GM19240 (cell line): ENCODE data around the gene TACC2.
A peak's percentile ranks its signal among the peaks of the same experiment; 100 is the strongest.
"Not testable (repeated sequence)": the region's sequence is repeated elsewhere in the genome, so short reads cannot be mapped to it uniquely, and the experiment has no call there.

Source experiments
- DNase-seq: peaks from one replicate; pipeline ENCODE4 v3.0.0; 2011; ENCODE audit warnings: low spot score; ENCODE audit not compliant: insufficient read length

TACC2 gene

DNA sequence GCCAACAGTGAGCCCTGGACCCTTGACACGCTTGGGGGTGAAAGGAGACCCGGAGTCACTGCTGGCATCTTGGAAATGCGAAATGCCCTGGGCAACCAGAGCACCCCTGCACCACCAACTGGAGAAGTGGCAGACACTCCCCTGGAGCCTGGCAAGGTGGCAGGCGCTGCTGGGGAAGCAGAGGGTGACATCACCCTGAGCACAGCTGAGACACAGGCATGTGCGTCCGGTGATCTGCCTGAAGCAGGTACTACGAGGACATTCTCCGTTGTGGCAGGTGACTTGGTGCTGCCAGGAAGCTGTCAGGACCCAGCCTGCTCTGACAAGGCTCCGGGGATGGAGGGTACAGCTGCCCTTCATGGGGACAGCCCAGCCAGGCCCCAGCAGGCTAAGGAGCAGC lies 98.5 kb downstream of the TACC2 start:
- DNase-seq: no peak

DNA sequence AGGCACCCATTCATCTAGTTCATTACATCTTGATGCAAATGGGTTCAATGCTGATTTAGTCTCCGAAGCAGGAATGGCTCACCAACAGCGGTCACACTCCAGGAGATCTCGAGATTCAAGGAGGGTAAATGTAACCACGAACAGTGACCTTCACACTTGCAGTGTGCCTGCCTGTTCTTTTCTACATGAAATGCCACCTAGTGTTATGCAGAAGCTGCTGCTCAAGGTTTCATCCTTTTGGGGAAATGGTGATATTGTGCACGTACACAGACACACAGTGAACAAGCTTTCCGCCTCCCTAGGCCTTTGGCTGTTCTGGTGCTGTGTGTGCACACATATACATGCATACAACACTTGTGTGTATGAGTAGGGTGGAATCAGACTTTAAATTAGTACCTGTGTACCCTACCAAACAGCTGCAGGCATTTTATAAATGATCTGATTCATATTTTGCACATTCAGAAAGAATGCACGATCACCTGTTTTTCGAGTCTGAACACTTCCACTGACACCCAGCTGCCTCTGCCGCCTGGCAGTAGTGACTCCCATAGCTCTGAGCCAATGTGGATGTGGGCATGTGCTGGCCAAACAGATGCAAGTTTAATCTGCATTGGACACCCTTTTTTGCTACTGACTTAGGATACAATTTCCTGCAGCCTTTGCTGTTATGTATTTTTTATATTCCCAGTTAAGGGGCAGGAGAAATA lies 100.5 kb downstream of the TACC2 start:
- no peak for DNase-seq

DNA sequence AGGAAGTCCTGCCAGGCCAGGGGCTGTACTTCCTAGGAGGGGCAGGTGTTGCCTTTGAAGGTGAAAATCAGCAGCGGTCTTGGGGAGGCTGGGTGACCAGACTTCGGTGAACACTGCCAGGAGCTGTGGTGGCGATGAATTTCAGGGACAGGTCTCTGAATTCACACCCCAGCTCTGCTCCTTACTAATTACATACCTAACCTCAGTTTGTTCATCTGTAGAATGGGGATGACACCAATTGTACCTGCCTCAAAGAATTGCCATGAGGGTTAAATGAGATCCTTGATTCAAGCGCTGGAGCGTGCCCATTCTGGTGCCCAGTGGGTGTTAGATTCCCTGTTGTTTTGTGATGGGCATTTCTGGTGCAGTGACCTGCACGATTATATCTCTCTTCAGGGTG lies 102.8 kb downstream of the TACC2 start:
- DNase-seq: no peak

DNA sequence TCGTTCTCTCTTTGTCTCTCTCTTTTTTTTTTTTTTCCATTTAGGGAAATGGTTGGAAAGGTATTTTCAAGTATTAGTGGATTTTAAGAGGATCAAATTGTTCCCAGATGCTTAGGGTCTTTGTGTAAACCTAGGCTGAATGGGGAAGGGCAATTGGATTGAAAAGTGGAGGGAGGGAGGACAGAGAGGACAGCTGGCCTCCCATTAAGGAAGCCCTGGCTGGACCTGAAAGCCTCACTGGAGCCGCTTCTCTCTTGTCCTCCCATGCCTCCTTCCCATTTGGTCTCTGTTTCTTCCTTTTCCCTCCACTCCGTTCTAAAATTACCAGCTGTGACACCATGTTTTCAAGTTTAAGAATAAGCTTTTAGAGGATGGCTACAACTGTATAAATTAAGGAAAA lies 104.1 kb downstream of the TACC2 start:
- DNase-seq: no peak

DNA sequence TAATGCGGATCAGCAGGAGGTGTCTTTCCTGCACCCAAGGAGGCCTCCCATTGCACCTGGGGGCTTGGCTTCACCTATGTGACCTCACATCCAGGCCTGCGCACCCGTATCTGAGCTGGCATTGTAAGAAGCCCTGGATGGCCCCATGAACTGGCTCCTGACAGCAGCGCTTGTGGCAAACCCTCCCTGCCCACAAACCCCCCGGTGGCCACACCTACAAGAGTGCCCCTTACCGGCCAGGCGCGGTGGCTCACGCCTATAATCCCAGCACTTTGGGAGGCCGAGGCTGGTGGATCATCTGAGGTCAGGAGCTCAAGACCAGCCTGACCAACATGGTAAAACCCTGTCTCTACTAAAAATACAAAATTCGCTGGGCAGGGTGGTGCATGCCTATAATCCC lies 107.2 kb downstream of the TACC2 start:
- not testable (repeated sequence) for DNase-seq

DNA sequence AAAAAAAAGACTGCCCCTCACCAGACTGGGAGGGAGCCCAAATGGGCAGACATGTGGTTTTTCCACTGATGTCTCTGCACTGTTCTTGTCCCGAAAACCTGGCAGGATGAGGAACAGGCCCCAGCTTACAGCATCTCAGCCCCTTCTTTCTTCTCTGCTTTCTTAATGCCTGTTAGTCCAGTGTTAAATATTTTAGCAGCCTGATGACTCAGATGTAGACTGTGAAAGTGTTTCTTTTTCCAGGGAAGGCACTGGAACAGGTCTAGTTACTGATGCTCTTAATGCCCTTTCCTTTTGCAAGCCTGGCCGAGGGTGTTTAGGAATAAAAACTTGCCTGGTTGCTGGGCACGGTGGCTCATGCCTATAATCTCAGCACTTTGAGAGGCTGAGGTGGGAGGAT lies 107.7 kb downstream of the TACC2 start:
- no peak for DNase-seq

DNA sequence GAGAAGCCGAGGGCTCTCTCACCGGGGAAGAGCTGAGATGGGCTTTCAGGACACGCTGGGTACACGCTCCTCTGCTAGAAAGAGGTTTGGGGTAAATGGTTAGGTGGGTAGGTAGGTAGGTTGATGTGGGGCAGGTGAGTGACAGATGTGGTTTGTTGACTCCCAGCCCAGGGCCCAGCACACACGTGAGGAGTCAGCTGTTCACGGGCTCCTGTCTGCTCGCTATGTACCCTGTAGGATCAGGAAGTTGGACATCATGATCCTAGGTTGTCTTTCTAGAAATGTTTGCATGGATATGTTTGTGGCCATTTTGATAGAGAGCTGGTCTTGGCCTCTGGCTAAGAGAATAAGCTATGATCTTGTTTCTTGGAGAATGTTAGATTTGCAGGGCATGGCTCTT lies 109.0 kb downstream of the TACC2 start:
- DNase-seq: no peak

DNA sequence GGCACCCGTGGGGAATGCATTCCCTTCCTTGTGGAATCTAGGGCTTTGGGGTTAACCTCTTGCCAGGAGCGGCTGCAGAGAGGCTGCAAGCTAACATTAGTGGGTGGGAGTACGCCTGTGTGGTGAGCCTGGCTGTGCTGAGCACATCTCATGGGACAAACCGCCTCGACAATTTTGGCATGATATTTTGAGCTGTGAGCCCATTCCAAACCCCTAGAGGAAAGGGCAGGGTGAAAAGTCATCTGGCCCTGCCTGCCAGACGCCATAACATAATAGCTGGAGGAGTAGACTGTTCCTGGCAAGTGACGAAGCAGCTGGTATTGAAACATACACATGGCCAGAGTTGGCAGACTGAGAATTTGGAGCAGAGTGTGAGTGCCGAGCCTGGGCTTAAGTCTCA lies 110.0 kb downstream of the TACC2 start:
- no peak for DNase-seq

DNA sequence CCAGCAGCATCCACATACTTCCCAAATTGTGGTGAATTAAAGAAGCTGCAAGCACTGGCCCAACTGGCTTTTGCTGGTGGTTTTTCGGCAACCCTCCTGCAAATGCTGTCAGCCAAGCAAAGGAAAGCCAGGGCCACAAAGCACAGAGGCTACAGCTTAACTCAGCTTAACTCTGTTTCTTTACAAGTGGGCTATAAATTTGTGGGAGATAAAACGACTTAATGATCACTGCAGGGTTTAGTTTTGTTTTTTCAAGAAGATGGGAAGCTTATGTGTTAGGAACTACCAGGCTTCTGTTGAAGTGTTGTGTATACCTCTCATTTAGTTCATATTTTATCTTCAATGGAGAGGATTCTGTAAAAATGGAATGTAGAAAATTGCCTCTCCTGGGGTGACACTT lies 110.6 kb downstream of the TACC2 start:
- no peak for DNase-seq

DNA sequence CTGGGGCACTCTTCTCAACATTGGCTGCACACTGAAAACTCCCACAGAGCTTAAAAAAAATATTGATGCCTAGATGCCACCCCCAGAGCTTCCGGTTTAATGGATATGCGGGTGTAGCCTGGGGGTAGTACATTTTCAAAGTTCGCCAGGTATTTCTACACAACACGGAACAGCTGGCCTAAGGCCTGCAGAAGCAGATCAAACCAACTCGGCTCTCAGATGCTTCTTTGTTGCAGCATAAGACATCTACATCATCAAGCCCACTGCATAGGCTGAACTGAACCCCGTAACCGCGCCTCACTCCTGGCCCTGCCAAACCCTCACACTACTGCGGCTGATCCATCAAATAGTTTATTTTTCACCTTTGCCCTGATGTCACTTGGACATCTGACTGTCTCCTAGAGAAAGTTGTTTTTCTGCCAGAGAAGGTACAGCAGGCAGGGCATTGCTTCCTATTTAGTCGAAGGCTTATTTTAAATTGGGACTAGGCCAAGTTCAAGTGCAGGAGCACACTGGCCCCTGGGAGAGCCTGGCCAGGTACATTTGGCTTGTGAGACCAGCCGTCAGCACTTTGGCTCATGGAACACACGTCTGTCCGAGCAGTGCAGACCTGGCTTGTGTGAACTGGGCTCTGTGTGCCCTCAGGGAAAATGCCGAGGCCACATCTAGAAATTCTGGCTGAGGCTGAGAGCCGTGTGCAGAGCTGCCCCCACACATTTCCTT lies 113.3 kb downstream of the TACC2 start:
- no peak for DNase-seq

DNA sequence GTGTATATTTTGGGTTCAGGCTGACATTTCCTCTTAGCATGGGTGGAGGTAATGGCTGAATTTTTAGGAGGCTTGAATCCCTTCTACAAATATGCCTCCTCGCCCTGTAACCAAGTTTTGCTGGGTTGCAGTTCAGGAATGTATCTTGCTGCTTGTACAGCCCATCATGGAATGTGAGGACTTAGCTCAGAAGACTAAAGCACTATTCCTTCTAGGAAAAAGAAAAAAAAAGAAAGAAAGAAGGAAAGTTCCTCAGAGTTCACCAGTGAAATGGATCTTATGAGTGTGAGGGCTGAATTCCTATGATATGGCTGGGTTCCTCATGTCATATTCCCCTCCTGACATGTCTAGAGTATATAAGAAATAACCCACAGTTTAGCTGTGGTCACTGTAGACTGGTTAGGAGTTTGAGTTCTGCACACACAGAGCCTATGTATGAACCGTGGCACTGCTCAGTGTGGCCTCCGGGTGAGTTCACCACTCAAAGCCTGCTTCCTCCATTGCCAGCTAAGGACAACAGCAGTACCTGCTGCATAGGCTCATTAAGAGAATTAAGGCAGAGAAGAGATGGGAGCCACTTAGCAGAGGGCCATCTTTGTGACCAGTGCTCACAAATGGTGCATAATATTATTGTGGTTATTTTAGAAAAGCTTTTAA lies 114.0 kb downstream of the TACC2 start:
- DNase-seq: no peak

DNA sequence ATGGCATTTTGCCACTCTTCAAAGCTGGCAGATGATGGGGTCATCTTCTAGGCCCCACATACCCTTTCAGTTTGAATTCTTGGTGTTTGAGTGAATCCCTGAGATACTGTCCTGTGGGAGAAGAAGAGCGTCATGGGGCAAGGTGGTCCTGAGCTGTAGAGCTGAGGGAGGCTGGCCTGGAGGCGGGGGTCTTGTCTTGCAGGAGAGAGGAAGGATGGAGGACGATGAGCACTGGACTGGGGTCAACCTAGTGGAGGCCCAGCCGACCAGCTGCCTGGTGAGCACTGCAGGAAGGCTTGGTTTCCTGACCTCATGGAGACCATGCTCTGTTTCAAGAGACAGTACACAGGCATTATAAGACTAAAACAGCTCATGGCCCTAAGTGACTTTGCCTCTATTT lies 114.6 kb downstream of the TACC2 start:
- no peak for DNase-seq

DNA sequence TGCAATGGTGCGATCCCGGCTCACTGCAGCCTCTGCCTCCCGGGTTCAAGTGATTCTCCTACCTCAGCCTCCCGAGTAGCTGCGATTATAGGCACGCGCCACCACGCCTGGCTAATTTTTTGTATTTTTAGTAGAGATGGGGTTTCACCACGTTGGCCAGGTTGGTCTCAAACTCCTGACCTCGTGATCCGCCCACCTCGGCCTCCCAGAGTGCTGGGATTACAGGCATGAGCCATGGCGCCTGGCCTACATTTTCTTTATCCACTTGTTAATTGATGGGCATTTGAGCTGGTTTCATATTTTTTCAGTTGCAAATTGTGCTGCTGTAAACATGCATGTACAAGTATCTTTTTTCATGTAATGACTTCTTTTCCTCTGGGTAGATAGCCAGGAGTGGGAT lies 119.8 kb downstream of the TACC2 start:
- not testable (repeated sequence) for DNase-seq

DNA sequence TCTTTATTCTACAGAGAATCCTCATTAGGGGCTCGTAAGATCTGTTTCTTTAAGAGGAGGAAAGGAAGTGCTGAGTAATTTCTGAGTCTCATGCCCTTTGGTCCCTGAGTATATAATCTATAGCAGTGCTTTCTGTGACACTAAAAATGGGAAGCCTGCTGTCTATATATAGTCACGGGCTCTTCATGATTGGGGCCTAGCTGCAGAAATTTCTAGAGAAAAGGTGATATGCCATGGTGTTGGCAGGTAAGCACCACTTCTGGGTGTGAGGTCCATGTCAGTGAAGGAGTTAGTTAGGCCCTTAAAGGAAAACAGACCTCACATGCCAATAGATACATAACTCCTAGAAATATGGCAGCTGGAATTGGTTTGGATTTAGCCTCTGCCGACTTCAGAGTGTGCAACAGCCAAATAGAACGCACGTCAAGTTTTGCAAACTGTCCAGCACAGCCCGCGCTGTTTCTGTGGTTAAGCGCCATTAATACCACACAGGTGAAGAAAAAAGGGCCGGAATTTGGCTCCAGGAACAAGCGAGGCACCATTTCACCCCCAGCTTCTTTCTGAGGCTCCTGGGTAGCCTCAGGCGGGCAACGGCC lies 123.2 kb downstream of the TACC2 start:
- DNase-seq: no peak

DNA sequence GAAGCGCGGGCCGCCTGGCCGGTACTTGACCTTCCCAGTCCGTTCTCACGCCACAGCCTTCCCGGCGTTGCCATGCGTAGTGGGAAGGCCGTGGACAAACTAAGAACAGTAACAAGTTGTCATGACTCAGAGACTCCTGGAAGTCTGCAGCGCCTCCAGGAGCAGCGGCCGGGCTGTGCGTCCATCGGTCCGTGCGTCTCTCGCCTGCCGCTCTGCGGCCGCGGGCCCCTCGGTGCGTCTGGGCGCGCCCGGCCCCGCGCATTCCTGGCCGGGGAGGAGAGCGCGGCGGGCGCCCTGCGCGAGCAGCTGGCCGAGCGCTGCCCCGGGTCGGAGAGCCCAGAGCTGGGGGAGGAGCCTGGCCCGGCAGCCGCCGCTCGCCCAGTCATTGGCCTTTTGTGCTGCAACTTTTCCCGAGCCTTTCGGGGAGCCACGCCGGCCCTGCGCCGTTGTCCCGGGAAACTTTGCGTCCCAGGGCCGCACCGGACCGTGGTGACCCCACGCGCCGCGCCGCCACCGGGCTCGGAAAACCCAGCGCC lies 123.7 kb downstream of the TACC2 start:
- DNase-seq: no peak

DNA sequence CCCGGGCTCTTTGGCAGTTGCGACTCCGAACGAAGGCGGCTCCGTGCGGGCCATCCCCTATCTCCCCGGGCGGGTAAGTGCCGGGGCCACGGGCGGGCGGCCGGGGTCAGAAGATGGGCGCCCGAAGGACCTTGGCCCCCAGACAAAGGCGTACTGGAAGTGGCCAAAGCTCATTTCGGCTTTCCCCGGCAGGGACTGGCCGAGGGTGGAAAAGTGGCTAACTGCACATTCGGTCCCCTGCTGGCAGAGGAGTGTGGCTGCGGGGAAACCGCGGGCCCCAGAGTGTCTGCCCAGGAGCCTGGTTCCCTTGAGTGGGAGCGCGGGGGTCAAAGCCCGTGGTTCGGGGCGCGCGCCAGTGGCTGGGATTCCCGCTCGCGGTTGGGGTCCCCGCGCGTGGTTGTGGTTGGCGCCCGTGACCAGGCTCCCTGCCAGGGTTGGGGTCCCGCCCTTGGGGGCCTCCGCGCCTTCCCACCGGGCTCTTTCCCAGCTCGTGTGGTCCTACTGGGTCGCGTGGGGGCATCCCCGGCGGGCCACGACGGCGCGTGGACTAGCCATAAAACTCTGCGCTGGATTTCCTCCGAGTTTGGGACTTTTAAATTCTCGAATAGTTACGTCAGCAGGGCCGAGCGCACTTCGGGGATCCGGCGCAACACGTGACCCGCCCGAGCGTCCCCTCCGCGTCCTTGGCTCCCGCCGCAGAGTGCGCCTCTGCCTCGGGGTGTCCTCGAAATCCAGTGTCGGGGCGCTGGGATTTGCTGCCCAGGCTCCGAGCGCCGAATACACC lies 124.4 kb downstream of the TACC2 start:
- DNase-seq: peak; percentile 27

DNA sequence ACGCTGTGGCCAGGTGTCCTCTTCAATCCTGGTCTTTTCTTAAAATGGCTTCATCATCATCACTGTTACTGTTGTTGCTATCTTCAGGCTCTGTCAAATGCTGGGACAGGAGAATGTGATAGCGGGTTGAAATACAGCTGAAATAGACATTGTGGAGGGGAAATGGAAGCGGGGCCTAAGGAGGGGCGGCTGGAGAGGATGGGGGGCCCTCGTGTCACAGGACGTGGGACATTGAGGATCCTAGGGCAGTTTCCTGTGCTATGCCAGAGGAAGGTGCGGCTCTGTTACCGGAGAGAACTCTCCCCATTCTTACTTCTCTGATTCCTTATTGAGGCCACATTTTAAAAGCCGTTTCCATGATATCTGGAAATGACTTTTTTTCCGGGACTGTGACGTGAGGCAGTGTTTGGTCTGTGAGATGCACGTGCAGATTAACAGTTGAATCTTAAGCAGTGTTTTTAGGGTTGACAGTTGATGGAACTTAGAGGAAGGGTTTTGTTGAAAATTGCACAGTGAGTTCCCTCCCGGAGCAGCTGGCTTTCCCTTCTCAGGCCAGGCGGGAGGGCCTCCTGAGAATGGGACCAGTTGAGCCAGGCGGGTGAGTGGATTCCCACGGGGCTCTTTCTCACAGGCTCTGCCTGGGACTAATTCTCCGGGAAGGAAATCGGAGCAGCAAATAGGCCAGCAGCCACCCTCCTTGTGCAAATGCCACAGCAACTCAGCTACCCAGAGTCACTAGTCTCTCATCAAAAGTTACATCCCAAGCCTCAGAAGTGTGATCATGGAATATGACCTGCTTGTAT lies 125.2 kb downstream of the TACC2 start:
- no peak for DNase-seq

DNA sequence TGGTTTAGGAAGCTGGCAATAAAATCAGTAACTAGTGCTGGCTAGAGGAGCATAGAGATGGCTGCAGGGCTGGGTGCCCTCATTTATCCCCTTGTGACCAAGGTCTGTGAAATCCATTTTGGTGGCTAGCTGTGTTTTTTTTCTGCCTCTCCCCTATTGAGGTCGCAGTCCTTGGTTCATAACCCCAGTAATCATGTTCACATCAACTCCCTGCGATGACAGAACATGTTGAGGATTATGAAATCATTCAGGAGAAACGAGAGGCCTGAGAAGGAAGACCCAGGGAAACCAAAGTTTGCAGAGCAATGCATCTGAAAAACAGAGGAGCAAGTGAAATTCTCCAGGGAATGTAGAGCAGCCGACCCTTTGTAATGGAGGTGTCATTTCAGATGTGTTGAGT lies 126.9 kb downstream of the TACC2 start:
- DNase-seq: no peak

DNA sequence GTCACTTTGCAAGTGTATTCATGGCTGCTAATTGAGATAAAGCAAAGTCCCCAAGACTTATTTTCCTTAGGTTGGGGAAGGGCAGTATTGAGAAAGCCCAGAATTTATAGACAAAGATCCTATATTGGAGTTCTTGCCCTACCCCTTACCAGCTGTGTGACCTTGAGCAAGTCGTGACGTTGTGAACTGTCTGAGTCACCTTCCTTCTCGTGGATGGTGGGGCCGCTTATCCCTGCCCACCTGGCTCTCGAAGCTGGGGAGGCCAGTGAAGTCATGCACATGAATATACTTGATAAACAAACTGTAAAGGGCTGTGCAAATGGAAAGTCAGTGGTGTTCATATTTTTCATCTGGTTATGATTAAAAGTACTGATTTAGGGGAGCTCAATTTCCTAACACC lies 127.4 kb downstream of the TACC2 start:
- no peak for DNase-seq

DNA sequence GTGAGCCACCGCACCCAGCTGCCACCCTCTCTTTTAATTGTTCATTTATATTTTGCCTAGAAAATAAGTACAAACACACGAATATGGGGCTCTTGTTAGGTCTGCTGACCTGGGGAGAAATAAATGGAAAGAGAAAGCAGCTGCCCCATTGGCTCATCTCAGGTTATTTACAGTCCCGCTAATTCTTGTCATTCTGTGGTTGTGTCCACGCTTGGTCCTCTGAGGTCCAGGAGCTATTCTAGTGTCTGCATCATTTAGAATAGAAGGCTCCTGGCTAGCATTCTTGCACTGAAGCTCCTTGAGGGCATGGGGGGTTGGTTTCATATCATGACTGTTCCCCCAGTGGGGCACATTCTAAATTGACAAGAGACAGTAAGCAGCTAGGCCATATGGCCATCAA lies 128.5 kb downstream of the TACC2 start:
- DNase-seq: no peak
